NK-92 (cell line): ENCODE measurements around the gene ASCC3.

Source experiments
- DNase-seq: peaks from one replicate; lab custom pipeline; 2025; ENCODE audit not compliant: unreplicated experiment; lab: John Stamatoyannopoulos, UW

The ASCC3 gene

DNA sequence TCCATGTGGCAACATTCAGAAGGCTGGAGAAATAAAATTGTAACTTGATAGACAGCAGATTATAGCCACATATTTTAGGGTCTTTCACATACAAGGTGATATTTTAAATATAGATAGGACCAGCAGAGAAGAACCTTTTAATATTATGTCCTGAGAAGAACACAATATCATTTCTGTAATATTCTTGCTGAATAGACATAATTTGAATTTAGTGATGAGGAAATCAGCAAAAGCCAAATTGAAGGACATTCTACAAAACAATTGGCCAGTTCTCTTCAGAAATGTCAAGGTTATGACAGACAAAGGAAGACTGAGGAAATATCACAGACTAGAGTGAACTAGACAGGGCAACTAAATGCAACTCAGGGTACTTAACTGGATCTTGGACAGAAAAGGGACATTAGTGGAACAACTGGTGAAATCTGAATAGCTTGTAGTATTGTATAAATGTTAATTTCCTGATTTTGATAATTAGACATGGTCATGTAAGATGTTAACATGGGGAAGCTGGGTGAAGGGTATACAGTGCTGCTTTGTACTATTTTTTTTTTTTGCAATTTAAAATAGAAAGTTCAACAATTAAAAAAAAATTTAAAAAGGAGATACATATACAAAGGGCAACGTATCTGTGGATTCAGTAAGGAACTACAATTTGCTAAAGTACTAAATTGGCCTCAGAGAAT is 281.9 kb downstream of the ASCC3 start:
- DNase-seq, result no peak

DNA sequence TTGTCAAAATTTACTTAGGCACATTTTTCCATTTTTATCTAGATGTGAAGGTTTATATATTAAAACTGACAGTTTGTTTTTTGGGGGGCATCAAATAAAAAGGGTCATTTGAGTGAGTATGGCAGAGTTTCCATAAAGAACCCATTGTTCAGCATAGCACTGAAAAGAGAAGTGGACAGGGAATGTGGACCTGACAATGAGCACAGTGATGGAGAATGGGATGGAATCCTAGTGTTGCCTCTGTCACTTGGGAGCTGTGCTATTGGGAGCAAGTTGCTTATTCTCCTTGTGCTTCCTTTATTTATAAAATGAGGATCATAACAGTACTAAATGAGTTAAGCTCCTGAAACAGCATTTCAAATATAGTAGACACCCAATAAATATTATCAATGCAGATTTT is 285.7 kb downstream of the ASCC3 start:
- DNase-seq, result no peak

DNA sequence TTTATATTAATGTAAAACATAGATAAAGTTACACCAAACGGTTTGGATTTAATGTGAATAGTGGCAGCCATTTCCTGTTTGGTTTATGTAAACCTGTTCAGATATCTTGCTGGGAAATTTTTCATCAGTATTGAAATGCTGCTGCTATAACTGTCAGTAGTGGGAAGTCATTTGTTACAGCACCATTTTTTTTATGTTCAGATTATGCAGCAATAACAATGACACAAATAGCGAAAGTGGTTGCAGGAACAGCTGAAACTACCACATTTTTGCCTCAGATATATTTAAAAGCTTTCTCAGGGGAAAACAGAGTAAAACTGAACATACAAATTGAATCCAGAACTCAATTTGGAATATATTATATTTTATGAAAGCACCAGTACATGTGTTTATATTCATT is 287.6 kb downstream of the ASCC3 start:
- no peak for DNase-seq

DNA sequence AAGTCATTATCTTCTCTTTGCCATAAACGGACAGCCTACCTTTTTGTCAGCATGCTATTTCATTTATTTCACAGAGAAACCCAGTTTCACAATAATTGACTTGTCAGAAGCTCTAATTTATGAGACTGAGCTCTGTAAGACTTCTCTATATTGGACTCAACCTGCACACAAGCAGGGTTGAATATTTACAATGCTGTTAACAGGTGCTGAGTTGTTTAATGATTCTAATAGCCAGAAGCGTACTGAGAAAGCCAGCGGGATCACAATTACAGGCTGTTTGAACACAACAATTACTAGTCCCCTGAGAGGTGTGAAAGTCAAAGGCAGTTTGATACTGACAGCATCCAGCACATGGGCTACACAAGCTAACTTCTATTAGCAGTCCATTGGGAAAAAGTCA is 288.2 kb downstream of the ASCC3 start:
- no peak for DNase-seq

DNA sequence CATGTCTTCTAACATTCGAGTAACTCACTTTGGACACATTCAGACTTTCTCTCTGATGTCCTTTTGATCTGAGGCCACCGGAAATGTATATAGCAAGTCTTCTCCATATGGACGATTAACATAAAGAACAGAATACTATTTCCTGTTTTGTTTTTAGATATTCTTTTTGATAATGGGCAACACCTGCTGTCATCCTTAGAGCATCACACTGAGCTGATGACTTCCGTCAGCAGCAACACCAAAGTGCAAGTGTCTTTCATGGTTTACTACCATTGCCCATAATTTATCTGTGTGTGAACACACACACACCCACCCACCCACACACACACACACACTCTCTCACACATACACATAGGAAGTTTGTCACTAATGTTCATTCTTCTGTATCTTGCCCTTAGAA is 303.7 kb downstream of the ASCC3 start:
- DNase-seq, result no peak

DNA sequence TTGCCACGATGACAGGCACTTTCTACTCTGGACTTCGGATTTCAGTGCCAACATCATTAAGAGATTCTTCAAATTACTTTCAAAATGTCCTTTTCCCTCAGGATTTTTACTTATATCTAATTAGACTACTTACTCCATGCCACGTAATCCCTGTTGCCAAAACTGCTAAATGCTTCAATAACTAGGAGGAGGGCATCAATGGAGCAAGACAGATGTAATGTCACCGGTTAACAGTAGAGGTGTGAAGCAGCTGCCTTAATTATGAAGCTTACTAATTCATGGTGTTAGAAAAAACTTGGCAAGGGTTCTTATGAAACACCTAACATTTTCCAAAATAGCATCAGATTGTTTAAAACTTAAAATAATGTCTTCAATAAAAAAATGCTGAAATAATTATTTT is 305.2 kb downstream of the ASCC3 start:
- no peak for DNase-seq

DNA sequence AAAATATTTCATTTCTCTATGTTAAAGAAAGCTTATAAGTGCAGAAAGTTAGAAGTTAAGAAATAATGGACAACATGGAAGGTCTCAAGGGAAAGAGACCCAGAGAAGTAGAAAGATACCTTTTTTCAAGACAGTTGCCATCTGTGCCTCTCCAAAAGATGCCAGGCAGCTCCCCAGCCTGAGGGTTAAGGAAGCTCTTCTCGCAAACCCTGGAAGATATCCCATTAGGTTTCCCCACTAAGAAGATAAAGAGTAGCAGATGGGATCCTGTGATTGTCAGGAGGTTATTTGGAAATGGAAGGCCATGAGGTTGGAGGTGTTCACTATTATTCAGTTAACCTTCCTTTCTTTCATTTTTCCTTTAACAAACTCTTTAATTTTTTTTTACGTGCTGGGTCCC is 306.3 kb downstream of the ASCC3 start:
- DNase-seq, result no peak

DNA sequence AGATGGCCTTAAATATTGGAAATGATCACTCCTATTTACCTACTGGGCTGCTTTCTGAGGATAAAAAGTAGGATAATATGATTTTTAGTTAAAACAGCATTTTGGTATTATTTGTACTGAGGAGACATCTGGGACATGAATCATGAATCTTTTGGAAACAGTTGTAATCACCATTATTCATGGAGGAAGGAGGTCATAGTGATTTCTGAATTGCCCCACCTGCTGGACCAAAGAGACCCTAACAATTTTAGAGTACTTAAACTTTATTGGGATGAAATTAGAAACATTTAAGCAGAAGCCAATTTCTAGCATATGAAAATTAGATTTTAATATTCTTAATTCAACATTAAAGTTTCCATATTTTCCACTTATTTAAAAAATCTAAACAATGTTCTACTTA is 308.0 kb downstream of the ASCC3 start:
- DNase-seq, result no peak

DNA sequence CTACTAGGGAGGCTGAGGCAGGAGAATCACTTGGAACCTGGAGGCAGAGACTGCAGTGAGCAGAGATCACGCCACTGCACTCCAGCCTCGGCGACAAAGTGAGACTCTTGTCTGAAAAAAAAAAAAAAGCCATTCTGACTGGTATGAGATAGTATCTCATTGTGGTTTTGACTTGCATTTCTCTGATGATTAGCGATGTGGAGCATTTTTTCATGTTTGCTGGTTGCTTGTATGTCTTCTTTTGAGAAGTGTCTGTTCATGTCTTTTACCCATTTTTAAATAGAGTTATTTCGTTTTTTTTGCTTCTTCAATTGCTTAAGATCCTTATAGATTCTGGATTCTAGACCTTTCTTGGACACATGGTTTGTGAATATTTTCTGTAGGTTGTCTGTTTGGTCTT is 312.9 kb downstream of the ASCC3 start:
- no peak for DNase-seq

DNA sequence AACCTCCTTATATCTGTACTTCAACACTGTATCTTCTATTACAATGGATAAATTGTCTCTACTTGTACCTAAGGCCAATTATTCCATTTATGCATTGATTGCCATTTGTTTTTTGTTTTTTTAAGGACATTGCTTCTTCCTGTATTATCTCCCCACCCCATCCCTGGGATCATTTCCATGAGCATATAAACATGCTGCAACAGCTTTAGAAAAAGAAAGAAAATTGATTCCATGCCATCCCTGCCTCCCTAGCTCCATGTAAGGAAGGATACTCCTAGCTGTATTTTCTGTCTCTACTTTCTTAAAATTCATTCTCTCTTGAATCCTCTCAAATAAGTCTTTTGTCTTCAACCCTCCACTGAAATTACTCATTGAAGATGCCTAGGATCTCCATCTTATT is 314.6 kb downstream of the ASCC3 start:
- no peak for DNase-seq

DNA sequence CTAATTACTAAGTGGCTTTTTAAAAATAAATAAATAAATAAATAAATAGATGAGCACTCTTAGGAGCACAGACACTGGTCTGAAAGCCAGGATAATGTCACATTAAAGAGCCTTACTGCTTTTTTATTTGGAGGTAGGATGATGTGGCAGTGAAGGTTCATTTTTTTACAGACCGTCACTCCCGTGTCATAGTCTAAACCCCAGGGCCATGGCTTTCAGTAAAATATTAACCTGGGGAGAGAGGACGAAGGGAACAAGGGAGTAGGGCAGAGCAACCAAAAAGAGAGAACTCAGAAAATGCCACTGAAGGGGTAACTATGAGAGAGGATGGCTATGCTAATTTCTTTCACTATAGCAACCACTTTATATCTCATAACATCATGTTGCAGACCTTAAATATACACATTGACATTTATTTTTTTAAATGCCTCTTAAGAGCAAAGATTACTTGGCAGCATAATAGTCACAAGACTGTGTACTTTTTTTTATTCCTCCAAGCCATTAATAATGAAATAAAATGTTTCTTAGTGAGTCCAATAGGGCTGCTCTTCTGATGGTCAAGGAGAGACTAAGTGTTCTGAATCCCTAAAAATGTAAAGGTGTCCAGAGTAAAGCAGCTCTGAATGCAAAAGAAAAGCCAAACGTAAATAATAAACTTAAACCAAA is 315.6 kb downstream of the ASCC3 start:
- DNase-seq, result no peak

DNA sequence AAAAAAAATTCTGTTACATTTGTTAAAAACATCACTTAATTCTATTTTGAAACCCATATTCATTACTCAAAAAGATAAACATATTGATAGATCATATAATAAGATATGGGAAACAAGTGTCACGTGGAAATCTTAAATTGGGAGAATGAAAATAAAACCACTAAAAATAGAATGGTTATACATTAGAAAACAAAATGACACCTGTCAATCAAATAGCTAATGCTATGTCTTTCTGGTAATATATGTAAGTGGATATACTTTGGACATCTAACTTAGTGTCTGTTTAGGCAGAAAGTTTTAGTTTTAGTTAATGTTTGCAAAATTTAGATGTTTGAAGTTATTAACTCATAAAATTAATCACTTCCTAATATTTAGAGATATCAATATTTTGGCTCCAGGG is 321.3 kb downstream of the ASCC3 start:
- no peak for DNase-seq

DNA sequence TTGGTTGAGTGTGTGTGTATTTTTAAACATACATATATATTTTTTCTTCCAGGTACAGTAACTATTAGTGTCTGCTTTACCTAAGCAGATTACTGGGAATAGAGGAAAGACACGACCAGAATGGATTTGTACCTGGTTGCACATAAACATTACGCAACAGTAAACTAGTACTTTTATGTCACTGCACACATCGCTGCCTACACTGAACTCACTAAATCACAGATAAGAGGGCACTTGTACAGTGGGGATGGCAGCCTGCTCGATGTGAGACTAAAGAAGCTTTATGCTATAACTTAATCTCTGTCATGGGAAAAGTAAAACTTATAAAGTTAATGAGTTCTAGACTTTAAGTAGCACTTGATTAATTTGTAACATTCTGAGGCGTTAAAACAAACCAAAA is 326.9 kb downstream of the ASCC3 start:
- DNase-seq, result no peak

DNA sequence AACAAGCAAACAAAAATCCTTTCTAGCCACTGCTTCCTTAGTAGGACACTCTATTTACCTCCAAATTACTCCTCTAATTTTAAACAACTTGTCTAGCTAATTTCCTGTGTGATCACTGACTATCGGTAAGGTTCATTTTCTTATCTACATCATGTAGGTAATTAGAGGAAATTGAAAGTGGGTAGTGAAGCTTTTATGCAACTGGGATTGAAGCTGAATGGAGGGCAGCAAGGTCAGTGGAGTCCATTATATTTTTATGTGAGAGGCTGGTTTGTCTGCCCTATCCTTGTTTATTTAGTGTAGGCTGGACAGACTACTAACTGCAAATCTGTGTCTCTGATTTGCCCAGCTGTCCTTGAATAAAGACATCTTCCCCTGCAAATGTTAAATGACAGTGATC is 327.9 kb downstream of the ASCC3 start:
- no peak for DNase-seq

DNA sequence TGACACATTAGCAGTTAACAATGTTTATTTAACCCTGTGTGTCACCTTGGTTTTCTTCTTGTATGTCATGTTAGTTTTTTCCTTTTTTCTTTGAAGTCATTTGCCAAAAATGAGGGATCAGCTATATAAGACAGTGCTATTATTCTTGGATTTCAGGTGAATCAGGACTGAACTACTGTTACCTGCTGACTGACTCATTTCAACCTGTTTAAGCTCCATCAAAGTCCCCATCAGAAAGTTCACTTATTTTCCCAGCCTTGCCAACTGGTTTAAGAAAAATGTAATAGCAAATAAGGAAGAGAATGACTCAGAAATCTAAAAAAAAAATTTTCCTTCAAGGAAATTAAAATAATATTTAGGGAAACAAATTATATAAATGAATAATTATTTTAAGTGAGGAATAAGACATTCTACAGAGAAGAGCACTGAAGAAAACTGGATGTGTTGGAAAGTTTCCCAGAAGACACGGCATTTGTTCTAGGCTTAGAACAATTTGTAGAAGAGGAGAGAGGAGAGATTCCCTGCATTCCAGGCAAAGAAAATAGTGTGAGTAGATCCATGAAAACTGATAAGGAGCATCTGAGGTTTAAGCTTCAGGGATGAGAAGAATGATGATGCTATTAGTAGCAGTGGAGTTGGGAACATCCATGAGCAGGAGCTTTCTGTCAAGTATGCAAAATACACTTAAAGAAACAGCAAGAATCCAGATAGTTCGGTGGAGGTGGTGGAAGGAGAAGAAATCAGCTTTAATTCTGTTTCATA is 331.5 kb downstream of the ASCC3 start:
- no peak for DNase-seq

DNA sequence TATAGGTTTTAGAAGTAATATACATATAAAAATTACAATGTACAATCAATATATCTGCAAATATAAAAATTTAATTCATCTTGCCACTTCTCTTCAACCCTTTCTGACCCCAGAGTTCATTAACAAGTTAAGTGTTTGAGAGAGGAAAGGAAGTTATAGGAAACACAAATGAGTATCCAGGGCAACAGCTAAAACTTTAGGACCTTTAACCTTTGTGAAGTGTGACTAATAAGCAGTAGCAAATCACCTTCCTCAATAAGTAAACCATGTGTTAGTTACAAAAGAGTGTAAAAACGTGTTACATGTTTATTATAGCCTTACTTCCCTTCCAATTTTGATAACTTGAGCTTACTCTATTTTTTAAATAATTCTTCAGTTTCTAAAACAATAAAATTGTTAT is 343.0 kb downstream of the ASCC3 start:
- no peak for DNase-seq

DNA sequence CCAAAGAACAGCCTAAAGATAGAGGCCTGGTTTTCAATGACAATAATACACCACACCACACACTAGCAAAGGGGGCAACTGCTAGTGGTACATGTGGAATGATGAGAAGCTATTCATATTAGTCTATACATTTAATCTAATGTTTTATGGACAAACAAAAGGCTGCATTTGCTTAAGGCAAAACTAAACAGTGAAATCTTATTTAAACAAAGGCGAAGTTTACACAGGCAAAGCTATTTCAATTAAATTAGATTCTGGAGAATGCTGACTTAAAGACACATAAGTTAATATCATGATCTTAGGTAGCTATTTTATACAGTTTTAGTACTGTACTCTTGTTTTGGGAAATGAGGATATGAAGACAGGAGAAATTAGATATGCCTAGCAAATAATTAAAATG is 362.5 kb downstream of the ASCC3 start:
- DNase-seq, result no peak

DNA sequence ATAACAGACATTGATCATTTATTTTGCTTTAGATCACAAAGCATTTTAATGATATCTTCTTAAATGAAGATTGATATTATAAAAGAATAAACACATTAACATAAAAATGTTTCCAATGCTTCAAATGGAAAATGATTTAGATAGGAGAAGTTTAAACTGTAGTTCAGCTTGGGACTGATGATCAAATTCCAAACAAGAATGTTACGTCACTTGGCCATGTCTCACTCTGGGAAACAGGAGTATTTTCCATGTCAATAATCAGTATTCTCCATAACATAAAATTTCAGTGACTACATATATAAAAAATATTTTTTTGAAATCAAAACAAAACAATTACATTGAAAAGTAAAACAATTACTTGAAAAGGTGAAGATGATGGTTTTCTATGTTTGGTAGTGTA is 363.5 kb downstream of the ASCC3 start:
- DNase-seq, result no peak

DNA sequence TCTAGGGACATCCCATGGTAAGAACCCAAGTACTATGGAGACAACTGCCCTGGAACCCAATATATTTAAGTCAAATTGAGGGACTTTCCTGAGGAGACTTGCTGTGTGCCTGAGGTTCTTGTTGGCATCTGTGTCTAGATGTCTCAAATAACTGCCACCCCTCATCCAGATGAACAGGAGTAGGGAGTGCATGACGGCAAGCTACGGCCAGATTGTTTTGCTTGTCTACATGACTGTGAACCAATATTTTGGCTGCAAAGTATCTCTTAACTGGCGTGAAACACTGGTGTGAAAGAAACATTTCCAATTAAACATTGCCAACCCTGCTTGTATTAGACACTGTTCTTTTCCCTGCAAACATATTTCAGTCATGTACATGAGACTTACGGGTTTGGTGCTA is 364.0 kb downstream of the ASCC3 start:
- DNase-seq, result no peak

DNA sequence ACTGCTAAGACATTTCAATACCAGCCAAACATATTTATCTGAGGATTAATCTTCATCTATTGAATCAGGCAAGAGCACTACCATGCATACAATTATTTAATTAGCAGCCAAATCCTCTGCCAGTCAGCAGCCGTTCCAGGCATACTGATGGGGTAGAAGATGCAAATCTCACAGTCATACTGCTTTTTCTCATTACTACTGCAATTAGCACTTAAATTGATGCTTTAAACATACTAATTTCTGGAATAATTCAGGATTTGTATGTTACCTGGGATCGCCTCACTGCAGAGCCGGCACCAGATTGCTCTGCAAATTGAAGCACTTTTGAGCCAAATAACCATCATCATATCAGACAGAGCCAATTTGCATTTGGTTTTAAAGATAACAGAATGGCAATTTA is 366.5 kb downstream of the ASCC3 start:
- DNase-seq, result no peak

DNA sequence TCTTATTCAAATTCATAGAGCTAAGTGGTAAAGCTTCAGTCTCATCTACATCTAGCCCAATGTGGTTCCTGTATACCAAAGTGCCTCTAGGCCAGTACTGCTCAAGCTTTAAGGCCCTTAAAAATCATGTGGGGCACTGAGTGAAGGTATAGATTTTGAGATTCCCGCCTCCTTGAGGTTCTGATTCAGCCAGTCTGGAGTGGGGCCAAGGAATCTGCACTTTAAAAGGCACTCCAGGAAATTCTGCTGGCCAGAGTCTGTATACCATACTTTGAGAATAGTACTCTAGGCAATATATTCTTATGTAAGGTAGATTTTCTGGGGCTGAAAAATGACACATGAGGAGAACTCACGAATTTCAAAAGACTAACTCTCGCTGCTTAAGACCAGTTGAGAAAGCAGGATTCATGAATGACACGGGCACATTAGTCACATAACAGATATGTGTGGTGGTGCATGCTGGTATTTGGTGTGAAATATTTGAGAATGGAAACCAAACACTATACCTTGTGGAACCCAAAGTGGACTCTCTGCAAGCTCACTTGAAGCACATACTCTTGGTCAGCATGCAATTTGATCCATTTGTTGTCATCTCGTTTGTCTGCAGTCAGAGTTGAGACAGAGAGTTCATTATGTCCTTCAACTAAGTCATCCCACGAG is 368.8 kb downstream of the ASCC3 start:
- DNase-seq, result no peak

DNA sequence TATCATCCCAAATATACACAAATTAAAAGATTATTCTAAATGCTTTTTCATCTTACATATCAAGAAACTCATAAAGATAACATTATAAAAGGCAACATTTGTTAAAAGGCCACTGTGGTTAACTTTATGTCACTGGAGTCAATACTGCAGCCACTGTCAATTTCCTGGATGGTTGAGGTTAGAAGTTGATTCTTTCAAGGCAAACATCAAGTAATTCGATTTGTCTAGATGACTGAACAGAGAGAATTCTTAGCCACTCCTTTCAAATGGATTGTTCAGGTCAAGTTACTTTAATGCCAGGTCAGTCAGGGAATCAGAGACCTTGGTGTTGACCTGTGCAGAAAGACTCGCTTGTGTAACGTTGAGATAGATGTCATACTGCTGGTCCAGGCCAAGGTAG is 372.0 kb downstream of the ASCC3 start:
- DNase-seq, result no peak
